B cell (primary cell): Measurements from ENCODE around the gene CENPF. TPM values are rescaled to one million over a fixed set of nuclear protein-coding genes. Genes with fewer than 3 reads are reported as not detected.

ENCODE experiments used
- ATAC-seq: fragments of 200-7000 bp; cut with Tn5 transposase; one replicate; pipeline ENCODE4 v1.10.0; 2021; ENCODE audit warnings: low read depth, mild to moderate bottlenecking, moderate number of reproducible peaks, moderate library complexity
- CTCF ChIA-PET: fragments of 350-600 bp; sonication (Branson Sonifier 250); formaldehyde crosslinking; loops from one replicate; lab custom pipeline; 2021; ENCODE audit warnings: antibody characterized with exemption, inconsistent platforms; lab: Charles Lee
- POLR2A ChIA-PET: fragments of 350-600 bp; sonication (Branson Sonifier 250); formaldehyde crosslinking; loops from one replicate; lab custom pipeline; 2021; ENCODE audit warnings: antibody characterized with exemption; lab: Charles Lee
- DNase-seq: peaks from one replicate; pipeline ENCODE4 v3.0.0; 2013
- H2AFZ ChIP-seq: 2 replicates; pipeline ENCODE4 v1.6.1; 2012; ENCODE audit warnings: mild to moderate bottlenecking, low read depth, low read length; ENCODE audit not compliant: insufficient read depth, poor library complexity, severe bottlenecking
- H3K27ac ChIP-seq, 2 donors: 1 replicate in 1 of 2; 2 replicates in 1 of 2; pipeline ENCODE4 v1.5.1; 2012 to 2013; ENCODE audit warnings: low read length in 2 of 2, mild to moderate bottlenecking in 2 of 2, moderate library complexity in 1 of 2
- H3K27me3 ChIP-seq, 4 experiments: fragments of 200-600 bp in 1 of 4; sonication (generic) in 1 of 4; replicated peaks in 1 of 4; 1 replicate in 2 of 4; 2 replicates in 2 of 4; pipeline versions ENCODE4 v1.6.1 to v1.7.0; 2013 to 2016; ENCODE audit warnings: low read length in 3 of 4, mild to moderate bottlenecking in 2 of 4, mixed read lengths in 1 of 4, moderate library complexity in 1 of 4; ENCODE audit not compliant: insufficient read depth in 4 of 4, control insufficient read depth in 3 of 4; ENCODE audit errors: control extremely low read depth in 1 of 4
- H3K36me3 ChIP-seq, 2 experiments: replicated peaks in 1 of 2; 1 replicate in 1 of 2; 2 replicates in 1 of 2; pipeline versions ENCODE4 v1.6.1 to v1.7.1; 2013; ENCODE audit warnings: low read length in 1 of 2; ENCODE audit not compliant: insufficient read depth in 2 of 2, control insufficient read depth in 1 of 2; ENCODE audit errors: control extremely low read depth in 1 of 2, extremely low read depth in 1 of 2
- H3K4me1 ChIP-seq, 2 donors: fragments of 200-600 bp in 1 of 2; sonication (generic) in 1 of 2; 1 replicate in 1 of 2; 2 replicates in 1 of 2; pipeline versions ENCODE4 v1.5.1 to v1.6.1; 2013 to 2017; ENCODE audit warnings: low read length in 2 of 2; ENCODE audit not compliant: control insufficient read depth in 2 of 2, insufficient read depth in 2 of 2
- H3K4me2 ChIP-seq: replicated peaks from 2 replicates; pipeline ENCODE3; 2012; ENCODE audit warnings: mild to moderate bottlenecking, low read depth, low read length; ENCODE audit not compliant: poor library complexity, severe bottlenecking
- H3K4me3 ChIP-seq, 5 experiments: fragments of 200-600 bp in 1 of 5; sonication (generic) in 1 of 5; 1 replicate in 3 of 5; 2 replicates in 2 of 5; pipeline versions ENCODE4 v1.5.1 to v1.7.0; 2011 to 2016; ENCODE audit warnings: low read length in 4 of 5, mild to moderate bottlenecking in 4 of 5, low read depth in 2 of 5, control low read depth in 1 of 5, moderate library complexity in 1 of 5; ENCODE audit not compliant: insufficient read depth in 1 of 5; ENCODE audit errors: control extremely low read depth in 1 of 5, extremely low read depth in 1 of 5
- H3K79me2 ChIP-seq: fragments of 200-600 bp; sonication (generic); one replicate; pipeline ENCODE4 v1.6.0; 2016; ENCODE audit warnings: low read length; ENCODE audit not compliant: control insufficient read depth, insufficient read depth
- H3K9ac ChIP-seq: fragments of 200-600 bp; sonication (generic); 2 replicates; pipeline ENCODE4 v1.6.1; 2017; ENCODE audit warnings: mild to moderate bottlenecking, low read length, moderate library complexity
- H3K9me3 ChIP-seq, 3 donors: one replicate each; pipeline versions ENCODE4 v1.6.1 to v1.7.1; 2013; ENCODE audit warnings: low read length in 2 of 3; ENCODE audit not compliant: control insufficient read depth in 2 of 3, insufficient read depth in 1 of 3; ENCODE audit errors: control extremely low read depth in 1 of 3
- H4K20me1 ChIP-seq: 2 replicates; pipeline ENCODE4 v1.6.0; 2012; ENCODE audit warnings: mild to moderate bottlenecking, low read length; ENCODE audit not compliant: insufficient read depth, control insufficient read depth, poor library complexity, severe bottlenecking
- H3K27ac Mint-ChIP-seq: one replicate; pipeline ENCODE4 v1.8.0; 2021; ENCODE audit warnings: mixed read lengths
- H3K27me3 Mint-ChIP-seq: one replicate; pipeline ENCODE4 v1.8.0; 2021; ENCODE audit warnings: mixed read lengths
- H3K4me1 Mint-ChIP-seq: one replicate; pipeline ENCODE4 v1.8.0; 2021; ENCODE audit warnings: mixed read lengths
- H3K4me3 Mint-ChIP-seq: one replicate; pipeline ENCODE4 v1.8.0; 2021; ENCODE audit warnings: mixed read lengths
- H3K9me3 Mint-ChIP-seq: one replicate; pipeline ENCODE4 v1.8.0; 2022; ENCODE audit warnings: mixed read lengths; ENCODE audit not compliant: insufficient read depth
- CTCF ChIP-seq: fragments of 200-600 bp; IDR thresholded peaks from one replicate; pipeline ENCODE4 v1.8.0; 2022; ENCODE audit warnings: antibody characterized with exemption, mild to moderate bottlenecking
- EZH2 ChIP-seq: IDR thresholded peaks from 2 replicates; pipeline ENCODE4 v1.6.1; 2012; ENCODE audit warnings: borderline replicate concordance, low read depth, mild to moderate bottlenecking, moderate library complexity, low read length; ENCODE audit not compliant: insufficient read depth, poor library complexity, severe bottlenecking
- WGBS: methylation state at CpG from one replicate; pipeline ENCODE4 v1.1.5; 2013; ENCODE audit warnings: missing lambda C conversion rate; ENCODE audit not compliant: insufficient coverage; 5-methylcytosine and 5-hydroxymethylcytosine counted together
- intact Hi-C: fragments of 100-400 bp; cut with micrococcal nuclease; formaldehyde crosslinking; loops from one replicate; pipeline ENCODE4 v1.10.0; 2022
- polyA plus RNA-seq: library from polyadenylated mRNA; depleted of rRNA; stranded (reverse); fragments of >200 nt; gene quantifications from 2 replicates; pipeline ENCODE4 v1.2.3, GENCODE V29; 2012
- total RNA-seq, 2 donors: library from RNA; stranded (reverse); fragments of 120-200 nt in 1 of 2; gene quantifications; 1 replicate in 1 of 2; 2 replicates in 1 of 2; pipeline versions ENCODE4 v1.2.3 to v1.2.4, GENCODE V29; 2013 to 2022

CENPF gene
- total and polyA plus RNA-seq, 2 donors (not counting 1 experiment from before 2014, with no cell fraction given) = 0.12 to 3.0 TPM

GRCh38 chr1:214688891-214689290, 85.9 kb downstream of the CENPF start:
- CTCF ChIA-PET = no interaction called here
- H3K4me1 ChIP-seq = no peaks in the 10 kb centered on the region
- intact Hi-C loops = no loop called here
- H3K9me3 ChIP-seq = no peaks in the 10 kb centered on the region
- Mint-ChIP-seq H3K4me3 (no peak overlapping the region), H3K4me1 (no peaks in the 10 kb centered on the region), H3K27ac (no peak overlapping the region), H3K9me3 (no peaks in the 10 kb centered on the region), H3K27me3 (peaks cover 8% of the 10 kb centered on the region)
- H3K27me3 ChIP-seq = no peaks in the 10 kb centered on the region
- DNase-seq (no peak), ATAC-seq (no peak)
- no peak overlapping the region for H3K9ac ChIP-seq
- H3K4me3 ChIP-seq = no peak overlapping the region
- H3K27ac ChIP-seq = no peak overlapping the region
- H3K36me3 ChIP-seq = no peaks in the 10 kb centered on the region
- POLR2A ChIA-PET = no interaction called here
- no peaks in the 10 kb centered on the region for H3K79me2 ChIP-seq
- no peak overlapping the region for H2AFZ ChIP-seq
- 78% methylated on average over 3 of the region's 3 CpGs for WGBS
- TF ChIP-seq EZH2 = no peak
- no peak for TF ChIP-seq CTCF
- no peak overlapping the region for H3K4me2 ChIP-seq
- no peaks in the 10 kb centered on the region for H4K20me1 ChIP-seq

GRCh38 chr1:214694769-214695168, 91.8 kb downstream of the CENPF start:
- TF ChIP-seq CTCF (no peak), EZH2 (no peak)
- H3K36me3 ChIP-seq = no peaks in the 10 kb centered on the region
- H3K4me2 ChIP-seq = no peak overlapping the region
- Mint-ChIP-seq H3K27me3 (peaks cover 4% of the 10 kb centered on the region), H3K4me1 (no peaks in the 10 kb centered on the region), H3K4me3 (no peak overlapping the region), H3K27ac (no peak overlapping the region), H3K9me3 (no peaks in the 10 kb centered on the region)
- POLR2A ChIA-PET = no interaction called here
- WGBS = 77% methylated on average over 4 of the region's 4 CpGs
- no peak for DNase-seq
- intact Hi-C loops = no loop called here
- no peaks in the 10 kb centered on the region for H3K27me3 ChIP-seq
- H3K4me1 ChIP-seq = no peaks in the 10 kb centered on the region
- CTCF ChIA-PET = no interaction called here
- ATAC-seq = no peak
- H3K79me2 ChIP-seq = no peaks in the 10 kb centered on the region
- no peak overlapping the region for H3K4me3 ChIP-seq
- H3K27ac ChIP-seq = no peak overlapping the region
- H3K9ac ChIP-seq = no peak overlapping the region
- H2AFZ ChIP-seq = no peak overlapping the region
- no peaks in the 10 kb centered on the region for H3K9me3 ChIP-seq
- no peaks in the 10 kb centered on the region for H4K20me1 ChIP-seq
